ENCODE results near the gene ESRRA.

- TF ChIP-seq SP1 (IDR thresholded peaks at IDR 0.05) (no peak), ARNT (IDR thresholded peaks at IDR 0.05) (no peak), NFRKB (IDR thresholded peaks at IDR 0.05) (no peak), FOXK2 (IDR thresholded peaks at IDR 0.05) (no peak), FOXA1 (IDR thresholded peaks at IDR 0.05) (no peak), ELF4 (IDR thresholded peaks at IDR 0.05) (no peak), BHLHE40 (IDR thresholded peaks at IDR 0.05; ENCODE audit: borderline replicate concordance) (no peak)
These were observed 57.0 kb downstream of the ESRRA start for GRCh38 chr11:64362339-64362738.

Data from HEK293T (cell line).